Loucy (cell line): ENCODE results near the gene GAS2L1.

Experiments used
- H2AFZ ChIP-seq: fragments of 200-600 bp; sonication (generic); 2 replicates; pipeline ENCODE4 v1.6.0; 2016; ENCODE audit warnings: antibody characterized with exemption, mild to moderate bottlenecking, low read length, moderate library complexity
- H3F3A ChIP-seq: fragments of 200-600 bp; 2 replicates; pipeline ENCODE4 v1.6.0; 2016; ENCODE audit warnings: antibody characterized with exemption, low read depth, mild to moderate bottlenecking
- H3K27me3 ChIP-seq: fragments of 200-600 bp; sonication (generic); 2 replicates; pipeline ENCODE4 v1.6.1; 2014; ENCODE audit warnings: low read length, mild to moderate bottlenecking; ENCODE audit not compliant: insufficient read depth, poor library complexity, severe bottlenecking
- H3K36me3 ChIP-seq: fragments of 200-600 bp; sonication (generic); 2 replicates; pipeline ENCODE4 v1.6.1; 2016; ENCODE audit warnings: low read length; ENCODE audit not compliant: insufficient read depth
- H3K4me1 ChIP-seq: fragments of 200-600 bp; sonication (generic); 2 replicates; pipeline ENCODE4 v1.5.1; 2014; ENCODE audit warnings: low read length, mild to moderate bottlenecking; ENCODE audit not compliant: insufficient read depth, poor library complexity, severe bottlenecking
- H3K4me2 ChIP-seq: fragments of 200-600 bp; sonication (generic); 2 replicates; pipeline ENCODE4 v1.6.0; 2014; ENCODE audit warnings: antibody characterized with exemption, low read length, low read depth, mild to moderate bottlenecking; ENCODE audit not compliant: poor library complexity, severe bottlenecking
- H3K4me3 ChIP-seq: fragments of 200-600 bp; sonication (generic); 2 replicates; pipeline ENCODE4 v1.5.1; 2014; ENCODE audit warnings: low read length, mild to moderate bottlenecking, mixed read lengths; ENCODE audit not compliant: poor library complexity, severe bottlenecking
- H3K79me2 ChIP-seq: fragments of 200-600 bp; sonication (generic); 2 replicates; pipeline ENCODE4 v1.6.1; 2014; ENCODE audit warnings: low read length; ENCODE audit not compliant: insufficient read depth
- H3K9ac ChIP-seq: fragments of 200-600 bp; sonication (generic); 2 replicates; pipeline ENCODE4 v1.6.0; 2014; ENCODE audit warnings: mild to moderate bottlenecking, low read depth, low read length, moderate library complexity; ENCODE audit not compliant: poor library complexity, severe bottlenecking
- H3K9me2 ChIP-seq: fragments of 200-600 bp; sonication (generic); replicated peaks from 2 replicates; pipeline ENCODE4 v1.6.1; 2016; ENCODE audit warnings: low read depth, low read length, mixed read lengths
- H3K9me3 ChIP-seq: fragments of 200-600 bp; sonication (generic); 2 replicates; pipeline ENCODE4 v1.6.1; 2014; ENCODE audit warnings: mild to moderate bottlenecking, antibody characterized with exemption, low read length, low read depth; ENCODE audit not compliant: insufficient read depth
- H4K20me1 ChIP-seq: fragments of 200-600 bp; sonication (generic); 2 replicates; pipeline ENCODE4 v1.6.0; 2014; ENCODE audit warnings: antibody characterized with exemption, low read length, mild to moderate bottlenecking; ENCODE audit not compliant: insufficient read depth, poor library complexity, severe bottlenecking
- CTCF ChIP-seq: fragments of 200-600 bp; sonication (generic); conservative IDR thresholded peaks from 2 replicates; pipeline ENCODE4 v1.5.1; 2014; ENCODE audit warnings: mild to moderate bottlenecking, antibody characterized with exemption, low read length
- EZH2phosphoT487 ChIP-seq: fragments of 200-600 bp; IDR thresholded peaks from 2 replicates; pipeline ENCODE4 v1.6.1; 2018; ENCODE audit warnings: antibody characterized with exemption, mild to moderate bottlenecking, moderate library complexity, borderline replicate concordance

GAS2L1 gene

GRCh38 chr22:29334148-29334547 is 27.7 kb downstream of the GAS2L1 start:
- Histone ChIP-seq H3K36me3 (peaks cover 68% of the 10 kb centered on the region; the same call in 1 of the 2 replicates), H4K20me1 (no peaks in the 10 kb centered on the region), H3K9ac (no peak overlapping the region), H3K9me3 (no peaks in the 10 kb centered on the region), H3K9me2 (no peaks in the 10 kb centered on the region), H3K4me3 (no peak overlapping the region), H3K4me1 (no peaks in the 10 kb centered on the region), H3F3A (no peaks in the 10 kb centered on the region), H3K4me2 (no peak overlapping the region), H2AFZ (no peak overlapping the region), H3K79me2 (no peaks in the 10 kb centered on the region), H3K27me3 (no peaks in the 10 kb centered on the region)
- TF ChIP-seq CTCF (no peak), EZH2phosphoT487 (no peak)

- peaks cover 70% of the 10 kb centered on the region; the same call in 1 of the 2 replicates for H3K36me3 ChIP-seq
- TF ChIP-seq EZH2phosphoT487 (no peak), CTCF (no peak)
- no peak overlapping the region for H3K9ac ChIP-seq
Observed at GRCh38 chr22:29334696-29335344, 28.4 kb downstream of the GAS2L1 start.

GRCh38 chr22:29335656-29336055 is 29.2 kb downstream of the GAS2L1 start:
- no peaks in the 10 kb centered on the region for H4K20me1 ChIP-seq
- H3K9ac ChIP-seq = no peak overlapping the region
- H3K9me3 ChIP-seq = no peaks in the 10 kb centered on the region
- TF ChIP-seq CTCF (no peak), EZH2phosphoT487 (no peak)
- no peak overlapping the region for H2AFZ ChIP-seq
- no peaks in the 10 kb centered on the region for H3F3A ChIP-seq
- H3K4me1 ChIP-seq = no peaks in the 10 kb centered on the region
- H3K36me3 ChIP-seq = peaks cover 70% of the 10 kb centered on the region; the same call in 1 of the 2 replicates
- no peaks in the 10 kb centered on the region for H3K9me2 ChIP-seq
- no peak overlapping the region for H3K4me2 ChIP-seq
- H3K27me3 ChIP-seq = no peaks in the 10 kb centered on the region
- no peak overlapping the region for H3K4me3 ChIP-seq
- H3K79me2 ChIP-seq = no peaks in the 10 kb centered on the region

More at GRCh38 chr22:29334696-29335344, 28.4 kb downstream of the GAS2L1 start:
- H3K79me2 ChIP-seq = no peaks in the 10 kb centered on the region
- H3K9me2 ChIP-seq = no peaks in the 10 kb centered on the region
- H3K4me2 ChIP-seq = no peak overlapping the region
- H3K27me3 ChIP-seq = no peaks in the 10 kb centered on the region
- H3K9me3 ChIP-seq = no peaks in the 10 kb centered on the region
- H3F3A ChIP-seq = no peaks in the 10 kb centered on the region
- no peaks in the 10 kb centered on the region for H4K20me1 ChIP-seq
- H3K4me1 ChIP-seq = no peaks in the 10 kb centered on the region
- no peak overlapping the region for H2AFZ ChIP-seq
- no peak overlapping the region for H3K4me3 ChIP-seq
